Stimulated activated CD8-positive, alpha-beta memory T cell treated with anti-CD3 and anti-CD28 coated beads, Interleukin-12 subunit alpha, Interleukin-12 subunit beta, amount 100 ng/mL, for 24 hours (primary cell): ENCODE results near the gene HACD2.

Experiments
- DNase-seq: peaks from one replicate; pipeline ENCODE4 v3.0.0-alpha.2; 2020; ENCODE audit errors: extremely low read depth

The HACD2 gene, protein sequence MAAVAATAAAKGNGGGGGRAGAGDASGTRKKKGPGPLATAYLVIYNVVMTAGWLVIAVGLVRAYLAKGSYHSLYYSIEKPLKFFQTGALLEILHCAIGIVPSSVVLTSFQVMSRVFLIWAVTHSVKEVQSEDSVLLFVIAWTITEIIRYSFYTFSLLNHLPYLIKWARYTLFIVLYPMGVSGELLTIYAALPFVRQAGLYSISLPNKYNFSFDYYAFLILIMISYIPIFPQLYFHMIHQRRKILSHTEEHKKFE

DNA sequence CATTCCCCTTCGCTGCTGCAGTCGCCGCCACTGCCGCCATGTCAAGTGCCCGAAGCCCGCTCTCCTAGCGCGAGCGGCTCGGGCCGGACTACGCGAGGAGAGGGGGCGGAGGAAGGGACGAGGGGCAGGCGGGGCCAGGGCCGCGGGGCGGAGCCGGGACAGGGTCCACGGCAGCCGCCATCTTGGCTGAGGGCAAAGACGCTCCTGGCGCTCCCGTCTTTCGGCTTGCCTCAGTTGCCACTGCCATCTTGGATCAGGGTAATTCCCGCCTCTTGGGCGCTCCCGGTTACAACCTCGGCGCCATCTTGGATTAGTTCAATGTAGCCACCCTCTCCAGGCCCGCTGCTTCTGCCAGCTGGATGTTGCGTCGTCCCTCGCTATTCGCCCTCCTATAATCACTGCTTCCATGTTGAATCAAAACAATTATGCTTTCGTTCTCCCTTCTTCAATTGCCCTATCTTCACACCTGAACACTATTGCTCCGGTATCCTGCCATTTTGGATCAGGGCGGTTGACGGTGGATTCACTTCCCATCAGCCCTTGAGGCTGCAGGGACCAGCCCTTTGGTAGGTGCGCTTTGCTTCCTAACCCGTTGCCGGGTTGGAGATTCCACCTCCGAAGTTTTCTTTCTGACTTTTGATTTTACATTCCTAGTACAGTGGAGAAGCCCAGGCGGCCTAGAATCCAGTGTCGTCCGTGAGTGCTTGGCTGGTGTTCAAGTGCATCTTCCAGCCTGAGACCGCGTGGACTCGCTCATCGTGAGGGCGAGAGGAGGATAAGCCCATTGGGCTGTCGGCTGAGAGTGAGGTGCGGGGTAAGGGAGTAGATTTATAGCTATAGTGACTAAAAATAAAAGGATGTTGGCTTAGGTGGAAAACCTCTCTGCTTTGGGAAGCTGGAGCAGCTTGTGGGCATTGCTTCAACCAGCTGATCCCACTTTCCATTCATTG lies at the start of gene HACD2:
TSS of gene HACD2 (minus strand) at position 66 of the 950 bp plus-strand sequence. CDS start at position 40, 26 bp downstream.
- DNase-seq, result peak; percentile 85

DNA sequence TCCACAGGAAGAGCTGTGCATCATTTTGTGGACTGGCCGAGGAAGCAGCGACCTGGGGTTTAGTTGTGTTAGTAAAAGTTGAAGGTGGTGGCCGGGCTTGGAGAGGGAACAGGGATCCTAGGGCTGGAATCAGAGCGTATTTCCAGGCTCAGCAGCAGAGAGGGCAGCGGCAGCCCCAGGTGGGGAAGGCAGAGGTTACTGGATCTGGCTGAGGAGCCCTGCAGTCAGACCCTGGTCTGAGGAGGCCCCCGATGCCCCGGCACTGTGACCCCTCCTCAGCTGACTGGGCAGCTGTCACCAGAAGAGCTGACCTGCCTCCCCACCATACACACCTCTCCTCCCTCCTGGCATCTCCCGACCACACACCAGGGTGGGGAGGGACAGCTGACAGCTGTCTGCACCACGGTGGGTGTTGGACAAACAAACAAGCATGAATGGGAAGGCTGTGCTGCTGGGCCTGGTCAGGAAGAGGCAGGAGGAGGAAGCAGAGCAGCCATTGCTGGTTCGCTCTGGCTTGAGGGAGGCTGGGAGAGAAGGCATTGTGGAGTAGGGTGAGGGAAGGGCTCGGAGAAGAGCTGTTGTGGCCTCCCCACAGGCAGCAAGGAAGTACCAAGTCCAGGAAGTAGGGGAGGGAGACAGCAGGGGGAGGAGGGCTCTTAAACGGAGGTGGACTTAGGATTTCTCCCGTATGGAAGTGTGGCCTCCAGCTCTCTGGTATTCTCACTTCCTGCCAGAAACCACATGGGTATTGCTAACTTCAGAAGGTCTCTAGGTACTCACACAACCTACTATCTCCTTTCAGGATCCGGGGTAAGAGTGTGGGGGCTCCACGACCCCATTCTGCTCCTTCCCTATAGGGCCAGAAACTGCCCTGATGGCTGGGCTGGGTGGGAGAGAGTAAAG lies 49.5 kb upstream of the HACD2 start:
- DNase-seq, result no peak

DNA sequence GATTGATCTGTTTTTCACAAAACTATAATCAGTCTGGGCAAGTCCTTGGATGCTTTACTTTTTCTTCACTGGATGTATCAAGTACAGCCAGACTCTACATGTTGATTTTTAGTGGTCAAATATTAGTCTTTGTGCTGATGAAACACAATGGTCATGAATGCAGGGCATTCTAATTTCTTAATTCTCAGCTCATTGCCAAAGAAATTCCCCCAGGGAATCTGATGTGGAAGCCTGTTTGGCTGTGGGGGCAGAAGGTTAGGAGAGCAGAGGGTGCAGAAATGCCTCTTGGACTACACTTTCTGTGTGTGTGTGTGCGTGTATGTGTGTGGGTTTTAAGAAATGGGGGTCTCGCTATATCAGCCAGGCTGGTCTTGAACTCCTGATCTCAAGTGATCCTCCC lies 48.7 kb upstream of the HACD2 start:
- DNase-seq, result no peak

DNA sequence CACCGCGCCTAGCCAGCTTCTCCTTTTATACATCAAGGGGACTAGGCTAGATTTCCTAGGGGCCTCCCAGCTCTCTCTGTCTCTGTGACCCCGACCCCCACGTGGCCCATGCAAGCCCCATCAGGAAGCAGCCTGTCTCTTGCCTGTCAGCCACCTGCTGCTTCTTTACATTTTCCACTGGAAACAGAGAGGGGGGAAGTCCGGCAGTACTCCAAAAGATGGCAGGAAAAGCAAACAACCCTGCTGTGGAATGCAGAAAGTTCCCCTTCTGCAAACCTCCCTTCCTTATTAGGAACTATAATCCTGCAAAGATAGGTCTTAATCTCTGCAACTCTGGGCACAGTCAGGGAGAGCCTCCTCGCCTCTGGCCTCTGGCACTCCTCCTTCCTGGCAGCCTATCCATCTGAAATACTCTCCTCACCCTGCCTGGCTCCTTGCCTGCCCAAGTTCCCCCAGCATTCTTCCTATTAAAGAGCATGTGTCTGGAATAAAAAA lies 47.4 kb upstream of the HACD2 start:
- no peak for DNase-seq

DNA sequence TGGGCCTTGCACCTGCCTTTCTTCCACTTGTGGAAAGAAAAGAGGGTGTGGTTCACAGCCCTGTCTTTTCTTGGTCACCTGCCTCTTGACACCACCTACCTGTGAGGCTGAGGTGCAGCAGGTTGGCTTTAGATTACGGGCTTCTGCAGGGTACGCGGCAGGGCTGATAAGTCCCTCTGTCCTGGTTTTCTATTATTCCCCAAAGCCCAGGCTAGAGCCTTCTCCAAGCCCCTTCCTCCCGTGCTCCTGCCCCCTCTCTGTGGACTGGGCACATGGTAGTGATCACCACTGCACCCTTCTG lies 44.8 kb upstream of the HACD2 start:
- DNase-seq, result no peak

DNA sequence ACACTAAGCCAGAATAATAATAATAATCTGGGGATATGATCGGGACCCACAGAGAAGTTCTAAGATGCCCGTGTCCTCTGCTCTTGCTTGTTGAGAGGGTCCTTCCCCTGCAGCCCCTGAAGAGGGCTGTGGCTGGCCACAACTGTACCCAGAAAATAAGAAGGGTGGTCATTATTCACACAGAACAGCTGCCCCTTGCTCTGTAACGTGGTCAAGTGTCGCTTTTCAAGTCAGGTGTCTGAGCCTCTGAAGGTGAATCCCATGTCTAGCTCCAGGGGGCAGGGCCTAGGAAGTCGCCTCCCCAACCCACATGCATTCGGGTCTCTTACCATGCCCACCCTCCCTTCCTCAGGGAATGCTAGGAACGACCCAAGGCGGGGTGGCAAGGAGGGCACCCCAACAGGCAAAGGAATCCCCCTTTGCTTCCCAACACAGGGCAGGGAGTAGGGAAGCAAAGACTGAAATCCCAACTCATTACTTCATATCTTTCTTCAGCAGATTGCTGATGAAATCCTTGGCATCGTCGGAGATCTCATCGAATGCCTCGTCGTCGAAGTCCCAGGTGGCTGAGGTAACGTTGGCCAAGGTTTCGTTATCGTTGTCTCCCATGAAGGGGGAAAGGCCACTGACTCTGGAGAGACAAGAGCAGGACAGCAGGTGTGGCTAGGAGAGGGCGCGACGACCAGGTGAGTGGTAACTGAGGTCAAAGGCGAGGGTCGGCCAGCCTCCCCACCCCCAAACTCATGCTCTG lies 44.3 kb upstream of the HACD2 start:
- DNase-seq, result no peak

DNA sequence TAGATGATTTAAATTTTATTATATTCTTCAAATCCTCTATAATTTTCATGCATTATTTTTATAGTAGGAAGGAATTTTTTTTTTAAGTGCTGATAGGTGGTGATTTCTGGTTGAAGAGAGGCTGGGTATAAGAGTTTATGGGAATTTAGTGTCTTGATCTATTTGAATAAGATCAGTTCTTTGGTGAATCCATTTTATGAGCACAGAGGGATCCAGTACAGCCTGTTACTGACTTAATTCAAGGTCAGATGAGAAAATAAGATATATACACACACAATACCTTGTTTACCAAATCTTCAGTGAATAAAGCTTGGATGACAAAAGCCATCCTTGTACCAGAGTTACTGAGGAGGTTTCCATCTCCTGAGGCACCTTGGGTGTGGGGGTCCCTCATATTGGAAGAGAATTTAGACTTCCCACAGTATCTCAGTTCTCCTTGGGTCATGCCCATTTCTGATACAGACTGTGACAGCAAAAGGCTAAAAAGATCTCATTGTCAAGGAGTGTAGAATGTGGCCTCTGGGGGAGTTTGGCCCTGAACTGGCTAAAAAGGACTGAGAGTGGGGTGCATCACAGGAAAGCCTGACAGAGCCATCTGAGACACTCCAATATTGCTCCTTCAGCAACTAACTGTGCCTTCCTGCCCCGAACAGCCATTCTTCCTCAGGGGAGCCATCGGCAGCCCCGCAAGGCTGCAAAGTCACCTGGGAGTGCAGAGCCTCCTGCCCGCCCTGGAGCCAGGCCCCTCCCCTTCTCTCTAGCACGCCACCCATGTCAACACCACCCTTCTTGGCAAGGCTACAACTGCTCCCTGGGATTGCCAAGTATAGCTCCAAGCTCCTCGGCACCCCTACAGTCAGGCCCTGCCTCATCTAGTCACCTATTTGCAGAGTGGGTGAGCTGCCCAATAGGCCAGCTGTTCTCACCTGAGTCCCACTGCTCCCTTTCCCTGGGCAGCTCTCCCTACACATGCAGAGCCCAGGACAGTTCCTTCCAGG lies 43.1 kb upstream of the HACD2 start:
- DNase-seq, result no peak

DNA sequence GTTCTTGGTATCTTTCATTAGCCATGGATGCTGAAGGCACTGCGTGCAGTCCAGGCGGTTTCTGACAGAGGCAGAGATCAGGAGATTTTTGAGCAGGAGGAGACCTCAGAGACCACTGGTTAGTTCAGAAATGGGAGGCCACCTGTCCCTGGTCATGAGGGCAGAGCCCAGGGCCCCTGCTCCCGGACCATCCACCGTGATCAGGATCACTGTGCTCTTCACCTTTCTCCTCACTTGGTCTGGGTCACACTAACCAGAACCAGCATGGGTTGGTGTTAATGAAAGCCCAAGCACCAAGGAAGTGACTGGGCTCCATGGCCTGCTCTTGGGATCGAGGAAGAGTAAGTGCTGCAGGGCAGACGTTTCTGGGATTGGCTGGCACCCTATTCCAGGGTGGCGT lies 42.0 kb upstream of the HACD2 start:
- DNase-seq, result no peak

DNA sequence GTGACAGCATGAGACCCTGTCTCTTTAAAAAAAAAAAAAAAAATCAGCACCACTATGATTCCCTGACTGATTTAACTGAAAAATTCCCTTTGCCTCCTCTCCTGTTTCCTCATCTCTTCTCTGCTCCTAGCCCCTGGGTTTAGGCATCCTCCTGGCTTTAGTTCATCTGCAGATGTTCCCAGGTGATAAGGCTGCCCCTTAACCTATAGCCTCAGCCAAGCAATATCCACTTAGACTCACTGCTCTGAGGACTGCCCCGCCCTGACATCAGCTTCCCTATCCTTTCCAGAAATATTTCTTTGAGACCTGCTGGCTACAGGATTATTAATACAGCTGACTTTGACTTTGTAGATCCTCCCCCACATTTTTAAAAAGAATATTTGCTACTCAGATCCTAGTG lies 39.4 kb upstream of the HACD2 start:
- no peak for DNase-seq

DNA sequence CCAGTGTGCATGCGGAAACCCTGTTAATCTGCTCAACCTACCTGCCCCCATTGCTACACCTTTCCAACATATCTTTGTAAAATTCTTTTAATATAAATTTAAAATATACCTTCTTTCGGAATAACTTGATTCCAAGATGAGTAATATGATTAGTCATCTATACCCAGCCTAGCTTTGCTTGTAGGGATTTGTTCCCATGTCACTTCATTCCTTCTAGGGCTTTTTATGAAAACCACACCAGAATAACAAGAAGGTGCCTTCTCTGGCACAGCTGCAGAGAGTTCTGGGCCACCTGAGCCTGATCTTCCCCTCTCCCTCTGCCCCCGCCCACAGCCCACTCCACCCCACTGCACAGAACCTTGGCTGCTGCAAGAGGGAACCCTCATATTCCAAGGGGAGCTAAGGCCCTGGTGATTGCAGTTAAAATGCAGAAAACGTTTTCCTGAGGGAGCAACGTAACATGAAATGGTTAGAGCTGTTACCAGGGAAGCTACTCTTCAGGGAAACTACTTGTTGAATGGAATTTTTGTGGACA lies 38.6 kb upstream of the HACD2 start:
- no peak for DNase-seq

DNA sequence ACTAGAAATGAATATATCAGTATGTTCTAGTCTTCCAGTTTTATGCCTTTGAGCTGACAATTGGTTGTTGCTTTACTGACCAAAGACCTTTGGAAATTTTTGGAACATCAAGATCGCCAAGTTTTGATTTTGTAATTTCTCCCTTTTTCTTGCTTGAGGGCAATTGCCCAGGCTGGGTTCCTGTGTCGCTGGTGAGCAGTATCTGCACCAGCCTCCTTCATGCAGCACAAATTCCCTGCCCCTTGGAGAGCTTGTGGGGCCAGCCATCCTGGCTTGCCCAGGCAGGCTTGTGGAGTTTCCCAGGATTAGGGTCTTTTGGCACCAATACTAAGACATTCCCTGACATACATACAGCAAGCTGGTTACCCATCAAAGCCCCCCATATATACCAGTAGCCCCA lies 37.9 kb upstream of the HACD2 start:
- no peak for DNase-seq

DNA sequence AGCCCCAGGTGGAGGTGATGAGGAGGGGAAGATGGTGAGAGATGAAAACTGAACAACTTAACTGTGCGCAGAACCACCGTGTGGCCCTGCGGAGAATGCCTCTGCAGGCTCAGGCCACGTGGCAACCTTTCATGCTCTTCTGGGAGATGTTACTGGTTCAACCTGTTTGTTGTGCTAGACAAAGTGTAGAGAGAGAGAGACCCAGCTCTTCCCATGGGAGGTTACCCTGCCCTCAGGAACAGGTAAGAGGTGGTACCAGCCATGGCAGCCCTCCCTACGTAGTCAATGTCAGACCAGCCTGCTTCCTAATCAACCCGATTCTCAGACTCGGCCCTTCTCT lies 37.0 kb upstream of the HACD2 start:
- no peak for DNase-seq

DNA sequence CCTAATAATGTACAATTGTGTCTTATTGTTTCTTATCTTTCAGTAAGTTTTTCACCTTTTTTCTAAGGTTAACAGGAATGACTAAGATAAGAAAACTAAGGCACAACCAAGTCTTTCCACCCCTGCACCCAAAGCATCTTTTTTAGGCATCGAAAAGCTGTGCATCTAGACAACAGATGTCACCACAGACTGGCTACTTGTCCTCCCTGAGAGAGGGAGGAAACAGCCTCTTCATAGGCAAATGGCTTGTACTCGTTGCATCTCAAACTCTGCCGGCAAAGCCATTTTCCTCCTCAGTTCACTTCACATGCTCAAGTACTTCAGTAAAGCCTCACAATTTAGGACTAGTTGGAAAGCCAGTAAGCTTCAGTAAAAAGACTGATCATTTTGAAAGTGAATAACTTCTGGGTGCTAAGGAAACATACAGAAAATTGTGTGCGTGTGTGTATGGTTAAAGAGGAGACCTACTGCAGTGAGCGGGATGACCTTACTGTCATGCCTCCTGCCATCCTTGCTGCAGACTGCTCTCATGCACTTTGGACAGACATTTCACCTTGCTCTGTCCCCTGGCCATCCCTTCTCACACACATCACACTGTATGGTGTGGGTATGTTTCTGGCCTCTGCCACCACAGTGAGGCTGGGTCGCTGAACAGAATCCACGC lies 36.5 kb upstream of the HACD2 start:
- no peak for DNase-seq

DNA sequence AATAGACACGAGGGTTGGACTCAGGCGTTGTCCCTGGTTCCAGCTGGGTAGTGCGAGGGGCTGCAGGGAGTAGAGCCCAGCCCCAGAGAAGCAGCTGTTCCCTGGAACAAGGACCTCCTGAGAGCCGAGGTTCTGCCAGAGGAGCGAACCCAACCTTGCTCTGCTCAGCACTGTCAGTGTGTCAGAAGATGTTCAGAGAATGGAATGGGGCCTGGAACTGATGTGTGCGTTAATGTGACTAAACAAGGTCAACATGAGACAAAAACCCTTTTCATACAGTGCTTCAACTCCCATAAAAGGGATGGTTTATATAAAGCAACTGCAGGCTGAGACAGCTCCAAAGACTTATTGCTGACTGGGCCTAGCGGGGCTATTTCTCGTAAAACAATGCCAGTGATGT lies 35.5 kb upstream of the HACD2 start:
- no peak for DNase-seq

DNA sequence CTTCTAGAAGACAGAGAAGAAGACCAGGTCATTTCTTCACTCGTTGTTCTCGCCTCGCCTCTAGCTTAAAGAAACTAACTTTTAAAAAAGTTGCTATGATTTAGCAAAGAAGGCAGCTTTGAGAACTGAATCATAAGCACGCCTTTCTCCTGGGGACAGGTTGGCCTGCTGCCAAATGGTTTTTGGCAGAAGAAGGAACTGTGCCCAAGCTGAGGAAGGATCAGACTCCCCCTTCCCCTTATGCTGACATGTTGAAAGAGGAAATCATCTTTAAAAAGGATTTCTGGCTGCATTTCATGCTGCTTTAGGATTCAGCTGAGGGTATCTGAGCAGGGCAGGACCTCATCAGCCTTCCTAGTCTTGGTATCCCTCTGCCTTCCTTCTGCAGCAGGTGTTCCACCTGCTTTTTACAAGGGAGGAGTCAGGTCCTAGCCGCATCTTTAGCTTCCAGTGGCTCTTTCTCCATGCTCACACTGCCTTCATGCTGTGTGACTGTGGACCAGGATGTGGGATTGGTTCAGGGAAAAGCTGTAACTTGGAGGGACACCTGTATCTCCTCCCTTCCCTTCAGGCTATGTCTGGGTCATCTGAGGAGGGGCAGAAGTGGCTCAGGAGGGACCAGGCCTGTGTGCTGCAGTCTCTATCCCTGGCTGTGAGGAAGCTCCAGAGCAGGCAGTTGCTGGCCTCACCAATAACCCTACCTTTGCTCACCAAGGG lies 34.1 kb upstream of the HACD2 start:
- no peak for DNase-seq

DNA sequence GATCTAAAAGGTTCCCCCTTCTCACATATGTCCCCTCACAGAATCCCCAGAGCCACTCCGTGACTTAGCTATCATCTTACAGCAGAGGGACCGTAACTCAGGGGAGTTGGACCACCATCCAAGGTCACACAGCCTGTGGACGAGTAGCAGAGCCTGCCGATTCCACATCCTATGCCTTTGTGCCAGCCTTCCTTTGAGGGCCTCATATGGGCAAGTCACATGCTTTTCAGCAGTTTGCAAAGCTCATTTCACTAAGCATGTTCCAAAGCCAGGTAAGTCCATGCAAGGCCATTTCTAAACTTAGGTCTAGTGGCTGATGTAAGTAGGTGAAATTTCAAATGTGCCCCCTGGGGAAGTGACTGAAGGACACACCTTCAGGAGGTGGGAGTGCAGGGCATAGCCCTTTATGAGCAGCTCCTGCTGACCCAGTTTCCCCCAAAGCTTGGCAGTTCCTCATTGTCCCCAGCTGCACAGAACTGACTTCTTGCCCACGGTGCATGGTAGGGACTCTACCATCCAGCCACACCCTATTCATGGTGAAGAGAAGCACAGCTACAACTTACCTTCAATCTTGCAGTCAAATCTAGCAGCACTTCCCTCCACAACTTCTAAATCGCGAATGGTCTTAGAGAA lies 33.3 kb upstream of the HACD2 start:
- DNase-seq, result no peak

DNA sequence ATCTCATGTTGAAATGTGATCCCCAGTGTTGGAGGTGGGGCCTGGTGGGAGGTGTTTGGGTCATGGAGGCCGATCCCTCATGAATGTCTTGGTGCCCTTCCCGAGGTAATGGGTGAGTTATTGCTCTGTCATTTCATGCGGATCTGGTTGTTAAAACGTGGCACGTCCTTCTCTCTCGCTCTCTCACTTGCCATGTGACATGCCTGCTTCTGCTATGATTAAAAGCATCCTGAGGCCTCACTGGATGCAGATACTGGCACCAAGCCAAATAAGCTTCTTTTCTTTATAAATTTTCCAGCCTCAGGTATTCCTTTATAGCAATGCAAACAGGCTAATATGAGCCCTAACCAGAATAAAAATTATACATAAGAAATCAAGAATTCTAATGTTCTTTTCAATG lies 31.7 kb upstream of the HACD2 start:
- DNase-seq, result no peak

DNA sequence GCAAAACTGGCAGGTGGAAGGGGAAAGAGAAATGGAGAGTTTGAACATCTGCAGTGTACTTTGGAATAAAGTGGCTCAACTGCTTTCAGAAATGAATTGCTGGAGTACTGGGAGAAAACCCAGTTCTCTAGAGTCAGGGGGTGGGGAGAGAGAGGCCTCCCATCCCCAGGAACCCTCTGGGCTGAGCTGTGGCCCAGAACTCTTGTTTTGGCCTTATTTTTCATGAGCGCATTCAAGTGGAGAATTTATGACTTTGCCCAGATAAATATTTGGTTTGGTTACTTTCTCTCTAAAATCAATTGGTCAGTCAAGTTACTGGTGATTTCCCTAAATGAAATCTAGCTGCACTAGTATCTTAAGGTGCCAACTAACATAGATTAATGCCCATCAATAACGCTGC lies 28.7 kb upstream of the HACD2 start:
- DNase-seq, result no peak
